Adrenal gland (tissue), 12 donors: ENCODE data around the gene ITGB4. TPM values are rescaled to one million over a fixed set of nuclear protein-coding genes. Genes with fewer than 3 reads are reported as not detected.

ENCODE experiments used
- DNase-seq, 7 donors: peaks; one replicate each; pipeline ENCODE4 v3.0.0-alpha.2; 2019 to 2020
- H3K27ac ChIP-seq, 5 donors: fragments of 200-600 bp; sonication (generic) in 4 of 5; 1 replicate in 3 of 5; 2 replicates in 2 of 5; pipeline versions ENCODE4 v1.5.1 to v1.8.0; 2016 to 2020; ENCODE audit warnings: mild to moderate bottlenecking in 1 of 5
- H3K27me3 ChIP-seq: fragments of 200-600 bp; 2 replicates; pipeline ENCODE4 v1.8.0; 2021
- H3K36me3 ChIP-seq, 2 donors: fragments of 200-600 bp; replicated peaks in 1 of 2; 1 replicate in 1 of 2; 2 replicates in 1 of 2; pipeline versions ENCODE4 v1.5.1 to v1.8.0; 2018 to 2022
- H3K4me1 ChIP-seq, 2 donors: fragments of 200-600 bp; replicated peaks in 1 of 2; 1 replicate in 1 of 2; 2 replicates in 1 of 2; pipeline versions ENCODE4 v1.5.1 to v1.8.0; 2018 to 2021
- H3K4me3 ChIP-seq, 4 donors: fragments of 200-600 bp; sonication (generic) in 3 of 4; one replicate each; pipeline ENCODE4 v1.5.1; 2016 to 2018
- H3K9me3 ChIP-seq, 3 donors: fragments of 200-600 bp; sonication (generic) in 1 of 3; replicated peaks in 1 of 3; 1 replicate in 2 of 3; 2 replicates in 1 of 3; pipeline versions ENCODE4 v1.5.1 to v1.8.0; 2016 to 2021
- POLR2A ChIP-seq, 2 donors: fragments of 450-650 bp; IDR thresholded peaks; one replicate each; pipeline ENCODE4 v1.6.1; 2017; ENCODE audit warnings: antibody characterized with exemption in 2 of 2, mild to moderate bottlenecking in 2 of 2, moderate library complexity in 1 of 2
- WGBS, 4 donors: extraction: QIAGEN DNeasy Blood & Tissue Kit in 2 of 4; methylation state at CpG; one replicate each; pipeline versions ENCODE4 v1.1.5 to v1.1.7; 2013 to 2017; 5-methylcytosine and 5-hydroxymethylcytosine counted together
- intact Hi-C, 2 donors: fragments of 100-400 bp; cut with DNase I; formaldehyde crosslinking; loops; one replicate each; pipeline versions ENCODE4 v1.14.1 to v1.15.0; 2022 to 2023
- polyA plus RNA-seq, 3 donors: library from polyadenylated mRNA; stranded (reverse); fragments of 200-250 nt in 2 of 3; fragments of 350-450 nt in 1 of 3; fragmentation: Illumina TruSeq in 1 of 3; extraction: RNeasy Lipid Tissue Mini Kit (QIAGEN cat#74804) in 1 of 3; gene quantifications; one replicate each; pipeline ENCODE4 v1.2.3, GENCODE V29; 2013 to 2014
- total RNA-seq, 9 donors: library from RNA; depleted of rRNA in 4 of 9; stranded (reverse); fragments of >200 nt in 4 of 9; fragments of 120-200 nt in 1 of 9; fragmentation: NEBNext Ultra II Directional in 1 of 9; extraction: Animal tissue kit (Norgen Biotek cat#: 25700) in 1 of 9; gene quantifications; one replicate each; pipeline versions ENCODE4 v1.1.0 to v1.2.4, GENCODE V29; 2013 to 2023
- TF ChIP-seq, protein P1 (sequence below), 6 experiments: fragments of 450-650 bp in 4 of 6; fragments of 200-600 bp in 2 of 6; sonication (generic) in 1 of 6; IDR thresholded peaks; 1 replicate in 5 of 6; 2 replicates in 1 of 6; pipeline versions ENCODE4 v1.5.1 to v1.8.0; 2016 to 2021; ENCODE audit warnings: antibody characterized with exemption in 6 of 6, mild to moderate bottlenecking in 2 of 6, moderate library complexity in 1 of 6
- donor health status: healthy with polysubstance abuse.
- donor health status: Bipolar disorder and iron deficiency.
- donor health status: DM: yes; HTN: yes; CAD: no.
- donor health status: DM: no; HTN: no; CAD: no.
- donor health status: DM: no; HTN: no; CAD: no.
- donor health status: DM: yes; HTN: yes; CAD: no.

Gene ITGB4
- total and polyA plus RNA-seq, 12 donors: 1.00 to 12.5 (median 6.9) TPM

- Histone ChIP-seq H3K4me3 (no peak overlapping the region), H3K9me3 (no peaks in the 10 kb centered on the region), H3K4me1 (no peaks in the 10 kb centered on the region), H3K27me3 (no peaks in the 10 kb centered on the region), H3K27ac (no peak overlapping the region), H3K36me3 (no peaks in the 10 kb centered on the region)
- TF ChIP-seq, protein P1, sequence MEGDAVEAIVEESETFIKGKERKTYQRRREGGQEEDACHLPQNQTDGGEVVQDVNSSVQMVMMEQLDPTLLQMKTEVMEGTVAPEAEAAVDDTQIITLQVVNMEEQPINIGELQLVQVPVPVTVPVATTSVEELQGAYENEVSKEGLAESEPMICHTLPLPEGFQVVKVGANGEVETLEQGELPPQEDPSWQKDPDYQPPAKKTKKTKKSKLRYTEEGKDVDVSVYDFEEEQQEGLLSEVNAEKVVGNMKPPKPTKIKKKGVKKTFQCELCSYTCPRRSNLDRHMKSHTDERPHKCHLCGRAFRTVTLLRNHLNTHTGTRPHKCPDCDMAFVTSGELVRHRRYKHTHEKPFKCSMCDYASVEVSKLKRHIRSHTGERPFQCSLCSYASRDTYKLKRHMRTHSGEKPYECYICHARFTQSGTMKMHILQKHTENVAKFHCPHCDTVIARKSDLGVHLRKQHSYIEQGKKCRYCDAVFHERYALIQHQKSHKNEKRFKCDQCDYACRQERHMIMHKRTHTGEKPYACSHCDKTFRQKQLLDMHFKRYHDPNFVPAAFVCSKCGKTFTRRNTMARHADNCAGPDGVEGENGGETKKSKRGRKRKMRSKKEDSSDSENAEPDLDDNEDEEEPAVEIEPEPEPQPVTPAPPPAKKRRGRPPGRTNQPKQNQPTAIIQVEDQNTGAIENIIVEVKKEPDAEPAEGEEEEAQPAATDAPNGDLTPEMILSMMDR (IDR thresholded peaks at IDR 0.05): no peak
- no peak for TF ChIP-seq POLR2A (IDR thresholded peaks at IDR 0.05)
- WGBS, 4 donors: 39 to 69% (median 54%) methylated on average over 9 to 14 of the region's 14 CpGs
- DNase-seq: peak in 2 of 7 donors; percentile 63 to 66
- intact Hi-C loops: loop anchor here in 1 of 2 donors (5.0 kb wide), 1 partner anchor 56 kb away; no protein-coding TSS in a partner anchor
Measured at GRCh38 chr17:75738218-75738802, 17.1 kb downstream of the ITGB4 start.

- H3K27ac ChIP-seq: no peak overlapping the region
Measured at GRCh38 chr17:75739174-75739573, 17.9 kb downstream of the ITGB4 start.

DNA sequence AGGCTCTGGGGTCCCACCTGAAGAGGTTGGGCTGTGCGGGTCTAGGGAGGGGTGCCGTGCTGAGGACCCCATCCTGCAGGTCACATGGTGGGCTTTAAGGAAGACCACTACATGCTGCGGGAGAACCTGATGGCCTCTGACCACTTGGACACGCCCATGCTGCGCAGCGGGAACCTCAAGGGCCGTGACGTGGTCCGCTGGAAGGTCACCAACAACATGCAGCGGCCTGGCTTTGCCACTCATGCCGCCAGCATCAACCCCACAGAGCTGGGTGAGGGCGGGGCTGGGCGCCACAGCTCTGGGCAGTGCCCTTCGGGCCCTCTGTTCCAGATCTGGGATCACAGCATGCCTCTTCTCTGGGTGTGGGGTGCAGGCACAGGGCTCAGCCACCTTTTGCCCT lies 18.5 kb downstream of the ITGB4 start:
- no peaks in the 10 kb centered on the region for H3K4me1 ChIP-seq
- no peak overlapping the region for H3K4me3 ChIP-seq
- WGBS, 4 donors: 81 to 93% (median 88%) methylated on average over 5 to 14 of the region's 14 CpGs; no CpG with 5 or more reads in 1 of the 4 donors
- DNase-seq: no peak
- H3K36me3 ChIP-seq: no peaks in the 10 kb centered on the region
- H3K27ac ChIP-seq: no peak overlapping the region
- intact Hi-C loops: loop anchor here in 1 of 2 donors (5.0 kb wide), 1 partner anchor 58 kb away; no protein-coding TSS in a partner anchor
- TF ChIP-seq, protein P1 (IDR thresholded peaks at IDR 0.05): no peak
- no peak for TF ChIP-seq POLR2A (IDR thresholded peaks at IDR 0.05)
- H3K27me3 ChIP-seq: no peaks in the 10 kb centered on the region
- H3K9me3 ChIP-seq: no peaks in the 10 kb centered on the region

More at GRCh38 chr17:75739174-75739573, 17.9 kb downstream of the ITGB4 start:
- H3K36me3 ChIP-seq: no peaks in the 10 kb centered on the region
- no peaks in the 10 kb centered on the region for H3K4me1 ChIP-seq
- TF ChIP-seq, protein P1 (IDR thresholded peaks at IDR 0.05): no peak
- TF ChIP-seq POLR2A (IDR thresholded peaks at IDR 0.05): no peak
- intact Hi-C loops: loop anchor here in 1 of 2 donors (5.0 kb wide), 1 partner anchor 57 kb away; no protein-coding TSS in a partner anchor
- no peaks in the 10 kb centered on the region for H3K27me3 ChIP-seq
- H3K4me3 ChIP-seq: no peak overlapping the region
- 87 to 95% (median 91%) methylated on average over 5 to 7 of the region's 7 CpGs for WGBS, 4 donors
- no peaks in the 10 kb centered on the region for H3K9me3 ChIP-seq
- DNase-seq: no peak

DNA sequence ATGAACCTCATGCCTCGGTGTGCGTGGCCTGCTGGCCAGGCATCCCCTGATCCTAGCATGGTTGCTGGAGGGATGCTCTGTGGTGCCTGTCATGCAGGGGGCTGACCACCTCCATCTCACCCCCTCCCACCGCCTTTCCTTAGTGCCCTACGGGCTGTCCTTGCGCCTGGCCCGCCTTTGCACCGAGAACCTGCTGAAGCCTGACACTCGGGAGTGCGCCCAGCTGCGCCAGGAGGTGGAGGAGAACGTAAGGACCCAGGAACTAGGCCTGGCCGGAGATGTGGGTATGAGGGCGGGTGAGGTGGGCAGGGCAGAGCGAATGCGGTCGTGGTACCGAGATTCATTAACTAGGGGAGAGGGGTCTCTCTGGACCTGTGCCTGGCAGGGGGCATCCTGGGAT lies 19.0 kb downstream of the ITGB4 start:
- intact Hi-C loops: no loop called here
- H3K4me1 ChIP-seq: no peaks in the 10 kb centered on the region
- H3K27me3 ChIP-seq: no peaks in the 10 kb centered on the region
- WGBS, 4 donors: 76 to 94% (median 89%) methylated on average over 8 to 17 of the region's 17 CpGs
- no peaks in the 10 kb centered on the region for H3K36me3 ChIP-seq
- no peak overlapping the region for H3K27ac ChIP-seq
- H3K4me3 ChIP-seq: no peak overlapping the region
- DNase-seq: no peak
- H3K9me3 ChIP-seq: no peaks in the 10 kb centered on the region
- no peak for TF ChIP-seq POLR2A (IDR thresholded peaks at IDR 0.05)

DNA sequence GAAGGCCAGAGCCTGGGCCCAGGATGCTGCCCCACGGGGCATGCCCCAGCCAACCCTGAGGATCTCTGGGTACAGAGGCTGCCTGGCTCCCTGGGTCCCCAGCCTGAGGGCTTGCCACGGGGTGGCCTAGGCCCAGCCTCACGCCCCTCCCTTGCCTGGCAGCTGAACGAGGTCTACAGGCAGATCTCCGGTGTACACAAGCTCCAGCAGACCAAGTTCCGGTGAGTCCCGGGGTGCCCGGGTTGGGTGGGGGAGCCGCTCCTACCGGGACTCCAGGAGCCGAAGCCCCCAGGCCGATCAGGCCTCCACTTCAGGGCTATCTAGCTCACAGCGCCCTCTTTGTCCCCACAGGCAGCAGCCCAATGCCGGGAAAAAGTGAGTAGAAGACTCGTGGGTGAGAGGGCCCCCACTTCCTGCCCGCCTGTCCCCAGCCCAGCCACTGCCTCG lies 19.4 kb downstream of the ITGB4 start:
- Histone ChIP-seq H3K4me1 (no peaks in the 10 kb centered on the region), H3K27me3 (no peaks in the 10 kb centered on the region), H3K27ac (no peak overlapping the region), H3K36me3 (no peaks in the 10 kb centered on the region), H3K9me3 (no peaks in the 10 kb centered on the region), H3K4me3 (no peak overlapping the region)
- intact Hi-C loops: no loop called here
- DNase-seq: no peak
- TF ChIP-seq, protein P1 (IDR thresholded peaks at IDR 0.05): no peak
- no peak for TF ChIP-seq POLR2A (IDR thresholded peaks at IDR 0.05)
- 66 to 80% (median 77%) methylated on average over 5 to 17 of the region's 17 CpGs for WGBS, 4 donors
